Neutrophil (primary cell): Measurements from ENCODE around the gene GARNL3.

Experiments used
- H3K27ac ChIP-seq: fragments of 200-600 bp; sonication (generic); 2 replicates; pipeline ENCODE4 v1.5.1; 2016; ENCODE audit warnings: mild to moderate bottlenecking, moderate library complexity
- H3K27me3 ChIP-seq: fragments of 200-600 bp; sonication (generic); 2 replicates; pipeline ENCODE4 v1.6.0; 2016; ENCODE audit warnings: mild to moderate bottlenecking
- H3K36me3 ChIP-seq: fragments of 200-600 bp; sonication (generic); 2 replicates; pipeline ENCODE4 v1.5.1; 2017
- H3K4me1 ChIP-seq, 2 experiments: fragments of 200-600 bp in 1 of 2; sonication (generic) in 1 of 2; 1 replicate in 1 of 2; 2 replicates in 1 of 2; pipeline versions ENCODE4 v1.5.1 to v1.6.1; 2013 to 2016; ENCODE audit warnings: low read depth in 1 of 2, low read length in 1 of 2, mild to moderate bottlenecking in 1 of 2, moderate library complexity in 1 of 2; ENCODE audit not compliant: control insufficient read depth in 1 of 2, insufficient read depth in 1 of 2
- H3K4me3 ChIP-seq, 2 experiments: fragments of 200-600 bp in 1 of 2; sonication (generic) in 1 of 2; 1 replicate in 1 of 2; 2 replicates in 1 of 2; pipeline ENCODE4 v1.5.1; 2013 to 2016; ENCODE audit warnings: low read depth in 1 of 2, low read length in 1 of 2, mild to moderate bottlenecking in 1 of 2, moderate library complexity in 1 of 2
- H3K9me3 ChIP-seq: fragments of 200-600 bp; sonication (generic); 2 replicates; pipeline ENCODE4 v1.5.1; 2016
- CTCF ChIP-seq: fragments of 200-600 bp; sonication (generic); IDR thresholded peaks from 2 replicates; pipeline ENCODE4 v1.5.1; 2016; ENCODE audit warnings: antibody characterized with exemption

GARNL3 gene

GRCh38 chr9:127345566-127345965 lies 81.0 kb downstream of the GARNL3 start:
- H3K36me3 ChIP-seq = no peaks in the 10 kb centered on the region
- H3K9me3 ChIP-seq = no peaks in the 10 kb centered on the region
- TF ChIP-seq CTCF = no peak
- no peak overlapping the region for H3K27ac ChIP-seq
- no peaks in the 10 kb centered on the region for H3K4me1 ChIP-seq
- peaks cover 4% of the 10 kb centered on the region for H3K27me3 ChIP-seq
- no peak overlapping the region for H3K4me3 ChIP-seq

DNA sequence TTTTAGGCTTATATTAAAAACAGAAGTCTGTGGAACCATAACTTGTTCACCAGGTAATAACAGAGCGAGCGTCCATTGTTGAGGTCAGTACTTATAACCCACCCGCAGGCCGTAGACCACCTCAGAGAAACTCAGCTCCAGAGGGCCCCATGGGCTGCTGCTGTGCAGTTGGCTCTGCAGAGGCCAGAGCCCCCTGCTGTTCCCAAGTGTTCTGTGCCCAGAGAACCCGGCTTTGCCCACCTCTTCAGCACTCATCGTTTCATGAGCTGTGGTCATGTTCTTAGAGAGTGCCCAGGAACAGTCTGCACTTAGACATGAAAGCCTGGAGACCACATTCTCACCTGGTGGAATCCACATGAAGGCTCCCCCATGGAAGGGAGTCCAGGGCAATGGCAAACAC lies 82.0 kb downstream of the GARNL3 start:
- no peak for TF ChIP-seq CTCF
- Histone ChIP-seq H3K27ac (no peak overlapping the region), H3K9me3 (no peaks in the 10 kb centered on the region), H3K4me3 (no peak overlapping the region), H3K4me1 (no peaks in the 10 kb centered on the region), H3K36me3 (no peaks in the 10 kb centered on the region), H3K27me3 (peaks cover 4% of the 10 kb centered on the region)

DNA sequence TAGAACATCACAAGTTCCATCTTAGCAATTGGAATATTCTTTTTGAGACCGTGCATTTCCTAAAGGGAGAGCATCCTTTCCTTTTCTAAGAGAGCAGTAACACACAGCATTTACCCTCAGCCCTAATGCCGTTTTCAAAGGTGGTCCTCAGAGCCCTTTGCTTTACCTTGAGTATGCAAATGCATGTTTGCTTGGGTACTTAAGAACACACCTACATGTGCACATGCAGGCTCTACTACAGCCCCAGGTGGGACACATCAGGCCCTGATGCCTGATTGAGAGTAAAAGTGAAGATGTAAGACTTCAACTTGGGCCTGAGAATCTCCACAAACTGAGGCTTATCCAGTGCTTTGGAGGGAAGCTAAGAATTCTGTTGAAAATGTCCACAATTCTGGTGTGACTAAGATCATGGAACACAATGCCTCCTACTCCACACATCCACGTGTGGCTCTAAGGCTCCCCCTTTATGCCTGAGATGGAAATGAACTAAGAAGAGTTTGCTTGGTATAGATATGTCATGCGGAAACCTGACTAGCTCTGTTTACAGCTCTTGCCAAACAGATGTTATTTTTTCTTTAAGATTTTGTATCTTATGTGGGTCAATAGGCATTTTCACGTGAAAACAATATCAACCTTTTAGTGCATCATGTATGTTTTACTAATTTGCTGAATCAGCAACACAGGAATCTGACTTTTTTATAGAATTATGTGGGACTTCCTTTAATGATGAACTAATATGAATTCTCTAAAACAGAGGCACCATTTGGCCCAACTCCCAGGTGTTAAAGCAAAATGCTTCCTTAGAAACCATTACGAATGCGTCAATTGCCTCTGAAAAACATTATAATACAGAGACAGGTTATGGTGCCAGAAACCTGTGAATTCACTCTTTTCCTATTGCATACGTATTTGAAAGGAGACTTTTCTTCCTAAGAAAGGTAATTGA lies 83.5 kb downstream of the GARNL3 start:
- H3K4me3 ChIP-seq = no peak overlapping the region
- TF ChIP-seq CTCF = no peak
- no peaks in the 10 kb centered on the region for H3K9me3 ChIP-seq
- no peaks in the 10 kb centered on the region for H3K4me1 ChIP-seq
- no peak overlapping the region for H3K27ac ChIP-seq
- peaks cover 4% of the 10 kb centered on the region for H3K27me3 ChIP-seq
- H3K36me3 ChIP-seq = no peaks in the 10 kb centered on the region

DNA sequence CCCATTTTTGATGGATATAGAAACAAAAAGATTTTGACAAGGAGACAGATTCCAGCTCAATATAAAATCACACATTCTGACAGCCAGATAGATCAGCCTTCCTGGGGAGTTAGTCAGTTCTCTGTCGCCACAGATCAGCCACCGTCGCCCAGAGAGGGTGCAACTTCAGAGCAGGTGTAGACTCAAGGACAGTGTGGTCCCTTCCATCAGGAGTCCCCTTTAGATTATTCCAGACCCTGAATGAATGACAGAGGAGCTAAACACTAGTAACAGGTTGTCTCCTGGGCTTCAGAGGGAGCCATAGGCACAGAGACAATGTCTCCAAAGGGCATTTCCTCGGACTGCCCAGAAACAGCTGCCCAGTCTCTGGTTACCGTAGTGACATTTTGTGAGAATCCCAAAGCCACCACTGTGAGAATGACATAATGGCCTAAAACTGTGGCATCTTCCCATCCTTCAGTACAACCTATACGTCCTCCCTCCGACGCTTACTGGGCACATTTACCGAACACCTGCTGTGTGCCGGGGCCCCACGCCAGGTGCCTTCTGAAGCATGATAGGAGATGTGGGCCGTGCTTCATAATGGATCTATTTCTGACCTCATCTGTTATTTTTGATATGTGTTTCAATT lies 85.0 kb downstream of the GARNL3 start:
- no peak for TF ChIP-seq CTCF
- Histone ChIP-seq H3K27me3 (peaks cover 3% of the 10 kb centered on the region), H3K27ac (no peak overlapping the region), H3K36me3 (no peaks in the 10 kb centered on the region), H3K4me1 (no peaks in the 10 kb centered on the region), H3K4me3 (no peak overlapping the region), H3K9me3 (no peaks in the 10 kb centered on the region)

DNA sequence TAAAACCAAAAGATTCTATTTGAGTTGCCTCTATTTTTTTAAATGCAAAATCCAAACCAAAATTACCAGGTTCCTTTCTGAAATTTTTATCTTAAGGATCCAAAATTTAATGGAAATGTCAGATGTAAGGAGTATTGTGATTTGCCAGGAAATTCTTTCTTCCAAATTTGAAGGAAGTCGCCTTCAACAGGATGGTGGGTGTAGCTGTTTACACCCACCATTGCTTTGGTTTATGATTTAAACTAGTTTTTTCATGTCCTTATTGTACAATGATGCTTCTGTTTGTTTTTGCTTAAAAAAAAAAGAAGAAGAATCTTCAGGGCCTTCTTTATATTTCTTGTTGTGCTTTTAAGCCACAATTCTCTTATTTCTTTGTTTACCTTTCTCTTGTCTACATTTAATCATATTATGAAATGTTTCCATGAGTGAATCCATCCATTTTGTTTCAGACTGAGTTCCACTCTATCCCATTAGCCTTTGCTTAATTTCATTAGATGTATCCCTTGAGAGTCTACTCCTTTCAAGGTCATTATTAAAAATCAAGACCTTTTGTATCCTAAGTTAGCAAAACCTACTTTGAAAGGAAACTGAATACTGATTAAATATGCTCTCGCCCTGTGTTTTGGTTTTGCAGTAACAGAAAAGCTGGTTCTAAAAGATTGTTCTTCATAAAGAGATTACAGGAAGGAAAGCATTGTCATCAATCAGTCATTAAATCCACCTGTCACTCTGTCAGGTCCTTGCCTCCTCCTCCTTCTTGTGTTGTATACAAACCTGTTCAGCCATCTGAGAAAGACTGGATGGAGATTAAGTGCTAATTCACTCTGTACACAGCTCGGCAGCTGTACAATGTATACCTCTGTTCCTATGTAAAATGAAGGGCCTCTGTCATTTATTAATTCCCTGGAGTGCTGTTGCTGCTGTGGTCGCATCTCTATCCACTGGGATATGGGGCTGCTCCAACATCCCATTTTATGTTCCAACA lies 86.9 kb downstream of the GARNL3 start:
- no peak for TF ChIP-seq CTCF

More for the DNA sequence above, 86.9 kb downstream of the GARNL3 start:
- Histone ChIP-seq H3K36me3 (no peaks in the 10 kb centered on the region), H3K4me1 (no peaks in the 10 kb centered on the region), H3K27me3 (no peaks in the 10 kb centered on the region), H3K27ac (no peak overlapping the region), H3K4me3 (no peak overlapping the region), H3K9me3 (no peaks in the 10 kb centered on the region)
